ENCODE results near the gene DGKB.

GRCh38 chr7:14691034-14691433, 211.5 kb downstream of the DGKB start:
- TF ChIP-seq CTCF (IDR thresholded peaks at IDR 0.05; ENCODE audit: poor library complexity) (no peak), EZH2 (IDR thresholded peaks at IDR 0.05; ENCODE audit: borderline replicate concordance) (no peak)
